ENCODE measurements around the gene SH3GL2. TPM values are rescaled to one million over a fixed set of nuclear protein-coding genes. Genes with fewer than 3 reads are reported as not detected.

The SH3GL2 gene
- total RNA-seq, 2 experiments from 2014 or later = not detected

DNA sequence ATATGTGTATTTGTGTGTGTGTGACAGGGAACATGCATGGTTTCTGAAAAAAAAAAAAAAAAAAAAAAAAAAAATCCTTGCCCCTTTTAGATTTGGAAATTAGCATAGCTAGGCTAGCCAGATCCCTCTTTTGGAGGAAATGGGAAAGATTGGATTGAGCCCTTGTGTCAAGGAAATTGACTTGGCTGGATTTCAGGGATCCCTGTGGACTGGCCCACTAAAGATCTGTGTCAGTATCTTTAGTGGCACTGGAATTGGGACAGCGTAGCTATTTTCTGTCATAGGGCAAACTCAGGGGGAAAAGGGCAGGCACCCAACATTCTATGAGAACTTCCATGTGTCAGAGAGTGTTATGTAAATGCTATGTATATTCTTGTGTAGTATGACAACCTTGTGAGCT lies 35.4 kb downstream of the SH3GL2 start:
- ChIA-PET CTCF (no interaction called here), POLR2A (no interaction called here)
- H3K4me3 Mint-ChIP-seq = no peak overlapping the region
- no peaks in the 10 kb centered on the region for H3K27me3 Mint-ChIP-seq
- H3K27ac Mint-ChIP-seq = no peak overlapping the region
- DNase-seq = no peak
- H3K36me3 Mint-ChIP-seq = no peaks in the 10 kb centered on the region
- no peaks in the 10 kb centered on the region for H3K9me3 Mint-ChIP-seq
- no peaks in the 10 kb centered on the region for H3K4me1 Mint-ChIP-seq (ENCODE audit: low read depth)
- intact Hi-C loops (cut with micrococcal nuclease) = no loop called here

- ChIA-PET CTCF (no interaction called here), POLR2A (no interaction called here)
- intact Hi-C loops (cut with micrococcal nuclease) = no loop called here
- DNase-seq = no peak
- Mint-ChIP-seq H3K4me3 (no peak overlapping the region), H3K36me3 (no peaks in the 10 kb centered on the region), H3K4me1 (ENCODE audit: low read depth) (no peaks in the 10 kb centered on the region), H3K9me3 (no peaks in the 10 kb centered on the region), H3K27ac (no peak overlapping the region), H3K27me3 (no peaks in the 10 kb centered on the region)
Measured at GRCh38 chr9:17614903-17615302, 36.0 kb downstream of the SH3GL2 start.

DNA sequence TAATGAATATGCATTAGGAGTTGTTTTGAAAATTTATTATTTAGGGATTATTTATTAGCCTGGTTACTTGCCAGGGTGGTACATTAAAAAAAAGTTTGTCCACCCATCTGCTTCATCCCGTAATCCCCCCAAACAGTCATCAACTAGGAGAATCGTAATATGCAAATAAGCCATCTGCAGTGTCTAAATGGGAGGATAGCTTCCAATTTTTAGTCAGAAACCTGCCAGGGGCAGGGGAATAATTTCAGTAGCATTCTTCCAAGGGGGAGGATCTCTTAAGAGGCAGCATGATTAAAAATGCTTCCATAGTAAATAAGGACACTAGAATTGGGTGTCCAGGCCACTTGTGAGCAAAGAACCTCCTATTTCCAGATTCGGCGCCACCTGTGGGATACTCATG lies 43.3 kb downstream of the SH3GL2 start:
- H3K27me3 Mint-ChIP-seq = no peaks in the 10 kb centered on the region
- no peak overlapping the region for H3K27ac Mint-ChIP-seq
- H3K36me3 Mint-ChIP-seq = no peaks in the 10 kb centered on the region
- H3K9me3 Mint-ChIP-seq = peaks cover 3% of the 10 kb centered on the region
- POLR2A ChIA-PET = no interaction called here
- intact Hi-C loops (cut with micrococcal nuclease) = no loop called here
- CTCF ChIA-PET = no interaction called here
- H3K4me1 Mint-ChIP-seq (ENCODE audit: low read depth) = no peaks in the 10 kb centered on the region
- no peak overlapping the region for H3K4me3 Mint-ChIP-seq
- DNase-seq = no peak

DNA sequence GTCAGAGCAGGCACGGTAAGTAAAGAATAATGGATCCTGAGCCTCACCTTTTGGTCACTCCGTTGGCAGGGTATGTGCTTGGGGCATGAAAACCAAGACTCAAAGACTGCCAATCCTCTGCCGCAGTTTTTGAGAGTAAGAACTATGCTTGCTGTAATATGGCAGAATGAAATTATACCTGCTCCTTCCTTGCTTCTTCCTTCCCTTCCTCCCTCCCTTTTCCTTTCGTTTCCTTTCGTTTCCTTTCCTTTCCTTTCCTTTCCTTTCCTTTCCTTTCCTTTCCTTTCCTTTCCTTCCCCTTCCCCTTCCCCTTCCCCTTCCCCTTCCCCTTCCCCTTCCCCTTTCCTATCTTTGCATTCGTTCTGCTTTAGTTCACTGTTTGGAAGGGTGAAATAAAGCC lies 43.9 kb downstream of the SH3GL2 start:
- Mint-ChIP-seq H3K36me3 (no peaks in the 10 kb centered on the region), H3K4me3 (no peak overlapping the region), H3K4me1 (ENCODE audit: low read depth) (no peaks in the 10 kb centered on the region), H3K27ac (no peak overlapping the region), H3K9me3 (peaks cover 3% of the 10 kb centered on the region), H3K27me3 (no peaks in the 10 kb centered on the region)
- intact Hi-C loops (cut with micrococcal nuclease) = no loop called here
- no peak for DNase-seq
- ChIA-PET CTCF (no interaction called here), POLR2A (no interaction called here)

DNA sequence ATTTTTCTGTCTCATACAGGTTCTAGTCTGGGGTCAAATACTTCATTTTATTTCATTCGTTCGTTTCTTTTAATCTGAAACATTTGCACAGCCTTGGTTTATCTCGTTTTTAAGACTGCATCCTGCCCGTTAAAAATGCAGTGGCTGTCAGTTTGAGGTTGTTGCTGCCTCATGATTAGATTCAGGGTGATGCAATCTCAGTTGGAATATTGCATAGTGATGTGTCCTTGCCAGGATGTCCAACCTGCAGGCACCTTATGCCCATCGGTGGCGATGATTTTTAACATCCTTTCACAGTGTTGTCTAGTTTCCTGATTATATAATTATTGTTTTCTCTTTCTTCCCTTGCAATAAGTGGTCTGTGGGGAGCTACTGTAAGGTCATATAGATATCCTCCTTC lies 45.1 kb downstream of the SH3GL2 start:
- no peak for DNase-seq
- POLR2A ChIA-PET = no interaction called here
- CTCF ChIA-PET = no interaction called here
- H3K9me3 Mint-ChIP-seq = peaks cover 3% of the 10 kb centered on the region
- H3K27me3 Mint-ChIP-seq = no peaks in the 10 kb centered on the region
- H3K27ac Mint-ChIP-seq = no peak overlapping the region
- intact Hi-C loops (cut with micrococcal nuclease) = no loop called here
- no peak overlapping the region for H3K4me3 Mint-ChIP-seq
- H3K4me1 Mint-ChIP-seq (ENCODE audit: low read depth) = no peaks in the 10 kb centered on the region
- no peaks in the 10 kb centered on the region for H3K36me3 Mint-ChIP-seq

DNA sequence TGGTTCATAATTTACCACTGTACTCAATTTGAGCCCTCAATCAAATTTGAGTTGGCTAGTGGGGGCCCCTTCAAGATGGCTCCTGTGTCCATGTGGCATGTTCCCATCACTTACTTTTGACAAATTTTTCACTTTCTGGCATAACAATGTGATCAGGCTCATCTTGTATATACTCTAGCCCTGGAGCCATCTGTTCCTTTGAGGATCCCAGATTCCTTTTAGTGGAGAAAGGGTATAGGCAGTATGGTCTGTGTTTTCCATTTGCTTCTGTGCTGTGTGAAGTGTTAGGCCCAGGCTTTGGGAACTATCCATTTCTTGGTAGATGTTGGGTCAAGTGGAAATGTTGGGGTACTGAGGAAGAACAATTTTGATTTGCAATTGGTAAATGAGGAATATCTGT lies 45.7 kb downstream of the SH3GL2 start:
- H3K4me3 Mint-ChIP-seq = no peak overlapping the region
- H3K4me1 Mint-ChIP-seq (ENCODE audit: low read depth) = no peaks in the 10 kb centered on the region
- no peaks in the 10 kb centered on the region for H3K36me3 Mint-ChIP-seq
- no peak for DNase-seq
- H3K27me3 Mint-ChIP-seq = no peaks in the 10 kb centered on the region
- intact Hi-C loops (cut with micrococcal nuclease) = no loop called here
- H3K9me3 Mint-ChIP-seq = peaks cover 3% of the 10 kb centered on the region
- ChIA-PET POLR2A (no interaction called here), CTCF (no interaction called here)
- H3K27ac Mint-ChIP-seq = no peak overlapping the region

GRCh38 chr9:17625644-17626388 lies 47.0 kb downstream of the SH3GL2 start:
- Mint-ChIP-seq H3K36me3 (no peaks in the 10 kb centered on the region), H3K9me3 (peaks cover 3% of the 10 kb centered on the region), H3K27ac (no peak overlapping the region), H3K27me3 (no peaks in the 10 kb centered on the region), H3K4me3 (no peak overlapping the region), H3K4me1 (ENCODE audit: low read depth) (no peaks in the 10 kb centered on the region)
- no peak for DNase-seq
- POLR2A ChIA-PET = no interaction called here
- intact Hi-C loops (cut with micrococcal nuclease) = no loop called here
- CTCF ChIA-PET = no interaction called here

GRCh38 chr9:17627641-17628040 lies 48.8 kb downstream of the SH3GL2 start:
- Mint-ChIP-seq H3K36me3 (no peaks in the 10 kb centered on the region), H3K4me1 (ENCODE audit: low read depth) (no peaks in the 10 kb centered on the region), H3K27ac (no peak overlapping the region), H3K27me3 (no peaks in the 10 kb centered on the region), H3K4me3 (no peak overlapping the region), H3K9me3 (peaks cover 3% of the 10 kb centered on the region)
- POLR2A ChIA-PET = no interaction called here
- DNase-seq = no peak
- CTCF ChIA-PET = no interaction called here
- intact Hi-C loops (cut with micrococcal nuclease) = no loop called here

GRCh38 chr9:17628624-17629023 lies 49.8 kb downstream of the SH3GL2 start:
- H3K27ac Mint-ChIP-seq = no peak overlapping the region
- POLR2A ChIA-PET = no interaction called here
- no peaks in the 10 kb centered on the region for H3K27me3 Mint-ChIP-seq
- no peaks in the 10 kb centered on the region for H3K36me3 Mint-ChIP-seq
- CTCF ChIA-PET = no interaction called here
- no peaks in the 10 kb centered on the region for H3K4me1 Mint-ChIP-seq (ENCODE audit: low read depth)
- H3K9me3 Mint-ChIP-seq = no peaks in the 10 kb centered on the region
- intact Hi-C loops (cut with micrococcal nuclease) = no loop called here
- DNase-seq = no peak
- H3K4me3 Mint-ChIP-seq = no peak overlapping the region

DNA sequence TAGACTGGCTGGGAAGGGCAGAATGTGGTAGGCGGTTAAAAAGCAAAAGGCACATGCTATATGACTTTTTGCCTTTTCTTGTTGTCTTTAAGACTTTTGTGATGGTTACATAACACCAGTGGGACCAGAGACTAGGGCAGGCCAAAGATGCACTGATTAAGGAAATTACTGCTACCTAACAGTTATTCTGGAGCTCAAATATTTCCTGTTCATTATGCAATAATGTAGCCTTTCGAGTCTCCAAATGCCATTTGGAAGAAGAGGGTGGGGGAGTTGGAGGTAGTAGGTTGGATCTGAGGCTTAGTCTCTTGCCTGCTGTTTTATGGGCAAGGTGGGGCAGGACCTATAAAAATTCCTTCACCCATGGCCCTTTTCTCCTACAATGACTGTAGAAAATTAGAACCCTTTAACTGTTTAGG lies 51.7 kb downstream of the SH3GL2 start:
- peaks cover 7% of the 10 kb centered on the region for H3K9me3 Mint-ChIP-seq
- H3K4me1 Mint-ChIP-seq (ENCODE audit: low read depth) = no peaks in the 10 kb centered on the region
- H3K4me3 Mint-ChIP-seq = no peak overlapping the region
- ChIA-PET POLR2A (no interaction called here), CTCF (no interaction called here)
- intact Hi-C loops (cut with micrococcal nuclease) = no loop called here
- DNase-seq = no peak
- no peak overlapping the region for H3K27ac Mint-ChIP-seq
- no peaks in the 10 kb centered on the region for H3K36me3 Mint-ChIP-seq
- no peaks in the 10 kb centered on the region for H3K27me3 Mint-ChIP-seq

- Mint-ChIP-seq H3K27ac (no peak overlapping the region), H3K4me3 (no peak overlapping the region), H3K36me3 (no peaks in the 10 kb centered on the region), H3K9me3 (peaks cover 16% of the 10 kb centered on the region), H3K4me1 (ENCODE audit: low read depth) (no peaks in the 10 kb centered on the region), H3K27me3 (no peaks in the 10 kb centered on the region)
- ChIA-PET CTCF (no interaction called here), POLR2A (no interaction called here)
- intact Hi-C loops (cut with micrococcal nuclease) = no loop called here
- no peak for DNase-seq
Measured at GRCh38 chr9:17631396-17631795, 52.5 kb downstream of the SH3GL2 start.

GRCh38 chr9:17632994-17633393 lies 54.1 kb downstream of the SH3GL2 start:
- Mint-ChIP-seq H3K36me3 (no peaks in the 10 kb centered on the region), H3K4me1 (ENCODE audit: low read depth) (no peaks in the 10 kb centered on the region), H3K9me3 (peaks cover 16% of the 10 kb centered on the region), H3K27ac (no peak overlapping the region), H3K4me3 (no peak overlapping the region), H3K27me3 (no peaks in the 10 kb centered on the region)
- POLR2A ChIA-PET = no interaction called here
- CTCF ChIA-PET = interaction anchor here (0.5 kb wide), 1 partner anchor 570 kb away, joined by 3 read pairs; no protein-coding TSS in a partner anchor
- intact Hi-C loops (cut with micrococcal nuclease) = no loop called here
- DNase-seq = no peak

DNA sequence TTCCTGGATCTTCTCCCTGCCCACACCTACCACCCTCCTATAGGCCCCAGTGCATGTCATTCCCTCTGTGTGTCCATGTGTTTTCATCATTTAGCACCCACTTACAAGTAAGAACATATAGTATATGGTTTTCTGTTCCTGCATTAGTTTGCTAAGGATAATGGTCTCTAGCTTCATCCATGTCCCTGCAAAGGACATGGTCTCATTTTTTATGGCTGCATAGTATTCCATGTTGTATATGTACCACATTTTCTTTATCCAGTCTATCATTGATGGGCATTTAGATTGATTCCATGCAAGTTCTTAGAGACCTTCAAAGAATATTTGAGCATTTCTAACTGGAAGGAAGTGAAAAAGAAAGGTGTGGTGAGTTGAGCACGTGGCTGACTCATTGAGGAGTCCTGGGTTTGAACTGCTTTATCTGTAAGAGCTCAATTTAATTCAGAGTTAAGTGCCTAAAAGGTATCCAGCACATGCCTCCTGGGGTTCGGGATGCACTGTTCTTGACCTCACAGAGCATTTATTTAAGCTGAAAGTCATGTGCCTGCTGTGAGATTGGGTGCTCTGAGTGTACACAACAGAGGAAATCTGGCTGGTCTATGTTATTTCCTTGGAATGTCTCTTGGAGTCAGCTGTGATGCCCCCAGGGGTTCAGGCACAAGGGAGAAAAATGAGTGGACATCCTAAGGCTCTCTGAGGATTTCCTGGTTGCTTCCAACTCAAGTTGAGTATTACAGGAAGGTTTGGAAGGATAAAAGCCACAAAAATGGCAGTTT lies 56.4 kb downstream of the SH3GL2 start:
- Mint-ChIP-seq H3K4me3 (no peak overlapping the region), H3K36me3 (no peaks in the 10 kb centered on the region), H3K4me1 (ENCODE audit: low read depth) (no peaks in the 10 kb centered on the region), H3K27me3 (no peaks in the 10 kb centered on the region), H3K27ac (no peak overlapping the region), H3K9me3 (peaks cover 16% of the 10 kb centered on the region)
- ChIA-PET POLR2A (no interaction called here), CTCF (no interaction called here)
- DNase-seq = no peak
- intact Hi-C loops (cut with micrococcal nuclease) = no loop called here

All from activated CD4-positive, alpha-beta memory T cell treated with anti-CD3 and anti-CD28 coated beads for 36 hours (primary cell).